A673 (cell line): ENCODE measurements around the gene PPT1. TPM values are rescaled to one million over a fixed set of nuclear protein-coding genes. Genes with fewer than 3 reads are reported as not detected.

ENCODE experiments used
- BruUV-seq: library from RNA; stranded (reverse); fragments of 400-500 nt; replicated peaks from 2 replicates; lab custom pipeline; 2021; lab: Mats Ljungman, UMichigan
- CTCF ChIA-PET: fragments of 300-600 bp; sonication (Branson Sonifier 250); formaldehyde crosslinking; loops from one replicate; lab custom pipeline; 2022; ENCODE audit warnings: antibody characterized with exemption; lab: Charles Lee
- POLR2A ChIA-PET: fragments of 300-600 bp; sonication (Branson Sonifier 250); formaldehyde crosslinking; loops from one replicate; lab custom pipeline; 2022; ENCODE audit warnings: antibody characterized with exemption; ENCODE audit not compliant: low non-redundant PET; lab: Charles Lee
- DNase-seq: peaks from one replicate; pipeline ENCODE4 v3.0.0-alpha.2; 2015; ENCODE audit warnings: low spot score
- H3K27ac ChIP-seq: fragments of 200-600 bp; sonication (generic); 2 replicates; pipeline ENCODE4 v1.5.1; 2016; ENCODE audit warnings: mixed run types, low read depth, mild to moderate bottlenecking, mixed read lengths, antibody characterized with exemption, low read length; ENCODE audit not compliant: poor library complexity, severe bottlenecking
- H3K27me3 ChIP-seq: fragments of 200-600 bp; sonication (generic); replicated peaks from 2 replicates; pipeline ENCODE4 v1.6.1; 2017; ENCODE audit warnings: mixed run types, low read depth, mild to moderate bottlenecking, mixed read lengths, antibody characterized with exemption, low read length; ENCODE audit not compliant: insufficient read depth, poor library complexity
- H3K36me3 ChIP-seq: fragments of 200-600 bp; sonication (generic); 2 replicates; pipeline ENCODE4 v1.6.1; 2016; ENCODE audit warnings: mixed run types, mild to moderate bottlenecking, mixed read lengths, antibody characterized with exemption, low read length; ENCODE audit not compliant: insufficient read depth, poor library complexity, severe bottlenecking
- H3K4me1 ChIP-seq: fragments of 200-600 bp; sonication (generic); 2 replicates; pipeline ENCODE4 v1.6.1; 2017; ENCODE audit warnings: mixed run types, mild to moderate bottlenecking, mixed read lengths, antibody characterized with exemption, low read length; ENCODE audit not compliant: insufficient read depth, poor library complexity, severe bottlenecking
- H3K4me3 ChIP-seq: fragments of 200-600 bp; sonication (generic); 2 replicates; pipeline ENCODE4 v1.5.1; 2016; ENCODE audit warnings: low read depth, mixed run types, mild to moderate bottlenecking, mixed read lengths, low read length; ENCODE audit not compliant: poor library complexity, severe bottlenecking
- H3K9me3 ChIP-seq: fragments of 200-600 bp; sonication (generic); 2 replicates; pipeline ENCODE4 v1.6.1; 2016; ENCODE audit warnings: mixed run types, low read depth, mild to moderate bottlenecking, mixed read lengths, antibody characterized with exemption, low read length; ENCODE audit not compliant: poor library complexity, severe bottlenecking
- EZH2 ChIP-seq: fragments of 200-600 bp; sonication (generic); IDR thresholded peaks from 2 replicates; pipeline ENCODE4 v1.6.1; 2017; ENCODE audit warnings: borderline replicate concordance, low read depth, mild to moderate bottlenecking, mixed read lengths, antibody characterized with exemption, low read length; ENCODE audit not compliant: poor library complexity, severe bottlenecking
- intact Hi-C: fragments of 100-400 bp; cut with micrococcal nuclease; formaldehyde crosslinking; loops from one replicate; pipeline ENCODE4 v1.10.0; 2022; ENCODE audit not compliant: unreplicated experiment
- total RNA-seq: library from RNA; stranded (reverse); gene quantifications from 2 replicates; pipeline ENCODE4 v1.2.3, GENCODE V29; 2021
- TF ChIP-seq, protein P1 (sequence below): fragments of 300-800, 200-600 bp; sonication (generic); conservative IDR thresholded peaks from 2 replicates; pipeline ENCODE4 v1.5.1; 2017; ENCODE audit warnings: low read depth, mild to moderate bottlenecking, antibody characterized with exemption, low read length, moderate library complexity, mixed read lengths

Gene PPT1
- total RNA-seq, 1 experiment from 2014 or later = 76.3 TPM

DNA sequence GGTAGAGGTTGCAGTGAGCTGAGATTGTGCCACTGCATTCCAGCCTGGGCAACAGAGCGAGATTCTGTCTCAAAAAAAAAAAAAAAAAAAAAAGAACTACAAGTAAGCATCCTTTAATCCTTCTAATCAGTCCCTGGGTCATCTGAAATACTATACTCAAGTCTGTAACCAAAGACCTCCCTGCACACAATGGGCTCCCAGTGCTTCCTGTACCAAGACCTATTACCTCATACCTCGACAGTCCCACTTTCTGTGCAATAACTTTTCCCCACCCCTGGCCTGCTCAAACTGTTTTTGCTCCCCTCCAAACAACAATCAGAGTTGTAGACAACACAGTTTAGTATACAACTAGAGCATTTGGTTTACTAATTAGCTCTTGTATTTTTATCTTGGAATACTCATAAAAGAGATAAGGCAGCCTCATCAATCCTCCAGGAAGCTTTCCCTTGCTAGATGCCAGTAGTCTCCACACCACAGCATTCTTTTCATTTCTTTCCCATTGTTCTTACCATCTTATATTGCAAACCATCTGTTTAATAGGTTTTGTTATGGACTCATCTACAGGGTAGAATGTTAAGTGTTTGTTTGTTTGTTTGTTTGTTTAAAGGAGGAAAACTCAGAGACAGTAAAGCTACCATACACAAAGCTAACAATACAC is 45.0 kb upstream of the PPT1 start:
- peaks cover 18% of the 10 kb centered on the region for H3K27me3 ChIP-seq
- H3K9me3 ChIP-seq = no peaks in the 10 kb centered on the region
- POLR2A ChIA-PET = no interaction called here
- H3K4me3 ChIP-seq = no peak overlapping the region
- no peak overlapping the region for H3K27ac ChIP-seq
- no peaks in the 10 kb centered on the region for H3K4me1 ChIP-seq
- no peaks in the 10 kb centered on the region for H3K36me3 ChIP-seq
- no TSS peak for BruUV-seq
- CTCF ChIA-PET = interaction anchor here (0.5 kb wide), 1 partner anchor 263 kb away, joined by 3 read pairs; no protein-coding TSS in a partner anchor
- no peak for TF ChIP-seq EZH2
- TF ChIP-seq, protein P1, sequence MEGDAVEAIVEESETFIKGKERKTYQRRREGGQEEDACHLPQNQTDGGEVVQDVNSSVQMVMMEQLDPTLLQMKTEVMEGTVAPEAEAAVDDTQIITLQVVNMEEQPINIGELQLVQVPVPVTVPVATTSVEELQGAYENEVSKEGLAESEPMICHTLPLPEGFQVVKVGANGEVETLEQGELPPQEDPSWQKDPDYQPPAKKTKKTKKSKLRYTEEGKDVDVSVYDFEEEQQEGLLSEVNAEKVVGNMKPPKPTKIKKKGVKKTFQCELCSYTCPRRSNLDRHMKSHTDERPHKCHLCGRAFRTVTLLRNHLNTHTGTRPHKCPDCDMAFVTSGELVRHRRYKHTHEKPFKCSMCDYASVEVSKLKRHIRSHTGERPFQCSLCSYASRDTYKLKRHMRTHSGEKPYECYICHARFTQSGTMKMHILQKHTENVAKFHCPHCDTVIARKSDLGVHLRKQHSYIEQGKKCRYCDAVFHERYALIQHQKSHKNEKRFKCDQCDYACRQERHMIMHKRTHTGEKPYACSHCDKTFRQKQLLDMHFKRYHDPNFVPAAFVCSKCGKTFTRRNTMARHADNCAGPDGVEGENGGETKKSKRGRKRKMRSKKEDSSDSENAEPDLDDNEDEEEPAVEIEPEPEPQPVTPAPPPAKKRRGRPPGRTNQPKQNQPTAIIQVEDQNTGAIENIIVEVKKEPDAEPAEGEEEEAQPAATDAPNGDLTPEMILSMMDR = no peak
- intact Hi-C loops = loop anchor here (10.0 kb wide), 1 partner anchor 293 kb away; no protein-coding TSS in a partner anchor
- no peak for DNase-seq

- no peaks in the 10 kb centered on the region for H3K9me3 ChIP-seq
- H3K4me3 ChIP-seq = no peak overlapping the region
- POLR2A ChIA-PET = interaction anchor here (0.6 kb wide), 1 partner anchor 9 kb away, joined by 3 read pairs; no protein-coding TSS in a partner anchor
- TF ChIP-seq EZH2 = no peak
- TF ChIP-seq, protein P1 = no peak
- no peak for DNase-seq
- H3K4me1 ChIP-seq = no peaks in the 10 kb centered on the region
- no peak overlapping the region for H3K27ac ChIP-seq
- BruUV-seq = no TSS peak
- intact Hi-C loops = loop anchor here (10.0 kb wide), 1 partner anchor 294 kb away; no protein-coding TSS in a partner anchor
- peaks cover 3% of the 10 kb centered on the region for H3K27me3 ChIP-seq
- CTCF ChIA-PET = interaction anchor here (1.0 kb wide), 1 partner anchor 298 kb away, joined by 3 read pairs; no protein-coding TSS in a partner anchor
- no peaks in the 10 kb centered on the region for H3K36me3 ChIP-seq
Observed at GRCh38 chr1:40140211-40140973, 43.3 kb upstream of the PPT1 start.

DNA sequence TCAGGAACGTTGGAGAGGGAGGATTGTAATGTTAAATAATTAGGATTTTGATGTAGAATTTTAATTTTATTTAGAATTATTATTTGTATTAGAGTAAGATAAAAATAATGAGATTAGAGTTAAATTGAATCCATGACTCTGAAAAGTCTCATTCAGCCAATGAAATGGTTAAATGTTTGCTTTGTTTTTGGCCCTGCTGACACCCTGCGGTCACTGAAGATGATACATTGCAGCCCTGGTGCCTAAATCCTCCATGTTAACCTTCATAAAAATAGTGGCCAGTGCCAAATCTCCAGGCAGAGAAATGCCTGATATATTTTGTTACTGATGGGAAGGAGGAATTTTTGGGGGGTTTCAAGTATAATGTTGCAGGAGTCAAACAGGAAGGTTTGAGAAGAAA is 36.8 kb upstream of the PPT1 start:
- Histone ChIP-seq H3K4me3 (no peak overlapping the region), H3K27ac (no peak overlapping the region), H3K27me3 (no peaks in the 10 kb centered on the region), H3K4me1 (no peaks in the 10 kb centered on the region), H3K36me3 (no peaks in the 10 kb centered on the region), H3K9me3 (no peaks in the 10 kb centered on the region)
- ChIA-PET POLR2A (no interaction called here), CTCF (interaction anchor here (0.6 kb wide), 1 partner anchor 11 kb away, joined by 5 read pairs; no protein-coding TSS in a partner anchor)
- BruUV-seq = no TSS peak
- TF ChIP-seq, protein P1 = no peak
- TF ChIP-seq EZH2 = no peak
- DNase-seq = no peak
- intact Hi-C loops = no loop called here
